Measurements from ENCODE around the gene GBA2.
A peak's percentile ranks its signal among the peaks of the same experiment; 100 is the strongest.

Gene GBA2

GRCh38 chr9:35738924-35739323 is 10.1 kb downstream of the GBA2 start:
- no peak for DNase-seq (ENCODE audit: low read depth in 2 of 2)

- no peak for DNase-seq (ENCODE audit: low read depth in 2 of 2)
These were observed 10.8 kb downstream of the GBA2 start for GRCh38 chr9:35738186-35738585.

GRCh38 chr9:35737143-35737542 is 11.9 kb downstream of the GBA2 start:
- no peak for DNase-seq (ENCODE audit: low read depth in 2 of 2)

- peak in 1 of 2 donors; percentile 46 for DNase-seq (ENCODE audit: low read depth in 2 of 2)
These were observed 12.8 kb downstream of the GBA2 start for GRCh38 chr9:35736201-35736633.

GRCh38 chr9:35734096-35734495 is 14.9 kb downstream of the GBA2 start:
- DNase-seq (ENCODE audit: low read depth in 2 of 2): no peak

GRCh38 chr9:35732800-35733541 is 16.1 kb downstream of the GBA2 start:
- DNase-seq (ENCODE audit: low read depth in 2 of 2): no peak

GRCh38 chr9:35732185-35732799 is 16.7 kb downstream of the GBA2 start, which contains the start of the genes CREB3 and TLN1:
Gene CREB3, plus strand, starts transcription at chr9:35732666. Its CDS starts 107 bp downstream, at chr9:35732773.
Gene TLN1, minus strand, starts transcription at chr9:35732195. Its CDS starts 6,501 bp downstream, at chr9:35725694.
- DNase-seq (ENCODE audit: low read depth in 2 of 2): peak; percentile 94 to 96

- DNase-seq (ENCODE audit: low read depth in 2 of 2): no peak
These were observed 17.4 kb downstream of the GBA2 start for GRCh38 chr9:35731415-35732184.

- no peak for DNase-seq (ENCODE audit: low read depth in 2 of 2)
These were observed 18.6 kb downstream of the GBA2 start for GRCh38 chr9:35730486-35730854.

- DNase-seq (ENCODE audit: low read depth in 2 of 2): no peak
These were observed 19.1 kb downstream of the GBA2 start for GRCh38 chr9:35729700-35730485.

GRCh38 chr9:35729101-35729500 is 19.9 kb downstream of the GBA2 start:
- DNase-seq (ENCODE audit: low read depth in 2 of 2): no peak

- peak in 1 of 2 donors; percentile 24 for DNase-seq (ENCODE audit: low read depth in 2 of 2)
These were observed 20.7 kb downstream of the GBA2 start for GRCh38 chr9:35728041-35728971.

GRCh38 chr9:35727676-35728040 is 21.4 kb downstream of the GBA2 start:
- DNase-seq (ENCODE audit: low read depth in 2 of 2): no peak

- no peak for DNase-seq (ENCODE audit: low read depth in 2 of 2)
These were observed 22.1 kb downstream of the GBA2 start for GRCh38 chr9:35726931-35727330.

GRCh38 chr9:35725362-35725761 is 23.7 kb downstream of the GBA2 start:
- DNase-seq (ENCODE audit: low read depth in 2 of 2): no peak

- DNase-seq (ENCODE audit: low read depth in 2 of 2): no peak
These were observed 25.1 kb downstream of the GBA2 start for GRCh38 chr9:35723908-35724307.

GRCh38 chr9:35723426-35723825 is 25.6 kb downstream of the GBA2 start:
- no peak for DNase-seq (ENCODE audit: low read depth in 2 of 2)

GRCh38 chr9:35719546-35719945 is 29.5 kb downstream of the GBA2 start:
- no peak for DNase-seq (ENCODE audit: low read depth in 2 of 2)

GRCh38 chr9:35718721-35719511 is 30.1 kb downstream of the GBA2 start:
- DNase-seq (ENCODE audit: low read depth in 2 of 2): no peak
